ENCODE measurements around the gene MGAT2. TPM values are rescaled to one million over a fixed set of nuclear protein-coding genes. Genes with fewer than 3 reads are reported as not detected.
A peak's percentile ranks its signal among the peaks of the same experiment; 100 is the strongest.
"Not testable (repeated sequence)": the region's sequence is repeated elsewhere in the genome, so short reads cannot be mapped to it uniquely, and the experiment has no call there.

The MGAT2 gene
- total RNA-seq, 4 donors from 2014 or later: 13.9 to 28.0 (median 19.7) TPM

GRCh38 chr14:49654511-49654910 is 33.9 kb downstream of the MGAT2 start:
- Histone ChIP-seq H3K4me3 (no peak overlapping the region), H3K4me1 (peaks cover 0 to 25% (median 3%) of the 10 kb centered on the region in 3 donors), H3K27me3 (no peaks in the 10 kb centered on the region), H3K9me3 (no peaks in the 10 kb centered on the region), H3K36me3 (no peaks in the 10 kb centered on the region), H3K27ac (no peak overlapping the region)
- TF ChIP-seq POLR2A (IDR thresholded peaks at IDR 0.05) (no peak), CTCF (IDR thresholded peaks at IDR 0.05) (no peak)
- intact Hi-C loops (cut with DNase I): no loop called here
- 92 to 93% methylated on average over 3 of the region's 3 CpGs for WGBS, 2 donors
- no peak for DNase-seq

DNA sequence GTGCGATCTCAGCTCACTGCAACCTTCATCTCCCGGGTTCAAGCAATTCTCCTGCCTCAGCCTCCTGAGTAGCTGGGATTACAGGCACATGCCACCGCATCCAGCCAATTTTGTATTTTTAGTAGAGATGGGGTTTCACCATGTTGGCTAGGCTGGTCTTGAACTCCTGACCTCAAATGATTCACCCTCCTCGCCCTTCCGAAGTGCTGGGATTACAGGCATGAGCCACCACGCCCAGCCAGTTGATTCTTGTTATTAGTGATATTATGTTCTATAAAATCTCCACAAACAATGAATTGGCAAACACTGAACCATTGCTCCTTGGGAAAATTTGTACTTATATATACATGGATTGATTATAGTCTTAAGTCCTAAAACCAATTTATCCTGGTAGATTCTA is 36.9 kb downstream of the MGAT2 start:
- DNase-seq, H3K27me3 ChIP-seq: not testable (repeated sequence)
- 49 to 78% methylated on average over 6 of the region's 6 CpGs for WGBS, 2 donors

GRCh38 chr14:49659526-49660455 is 39.2 kb downstream of the MGAT2 start:
- Histone ChIP-seq H3K27me3 (no peaks in the 10 kb centered on the region), H3K4me3 (no peak overlapping the region), H3K9me3 (no peaks in the 10 kb centered on the region), H3K36me3 (no peaks in the 10 kb centered on the region), H3K4me1 (peaks cover 0 to 35% (median 3%) of the 10 kb centered on the region in 3 donors), H3K27ac (peak overlapping the region in 3 of 4 donors; percentile 25 to 62 (median 40))
- DNase-seq: no peak
- TF ChIP-seq POLR2A (IDR thresholded peaks at IDR 0.05) (no peak), CTCF (IDR thresholded peaks at IDR 0.05) (no peak)
- 61 to 86% methylated on average over 2 of the region's 2 CpGs for WGBS, 2 donors
- intact Hi-C loops (cut with DNase I): no loop called here

More for the DNA sequence above, 36.9 kb downstream of the MGAT2 start:
- intact Hi-C loops (cut with DNase I); H3K9me3 ChIP-seq; H3K4me3 ChIP-seq; H3K36me3 ChIP-seq: not testable (repeated sequence)
- Histone ChIP-seq H3K27ac (peak overlapping the region in 1 of 4 donors; percentile 62), H3K4me1 (peaks cover 0 to 35% (median 3%) of the 10 kb centered on the region in 3 donors)

DNA sequence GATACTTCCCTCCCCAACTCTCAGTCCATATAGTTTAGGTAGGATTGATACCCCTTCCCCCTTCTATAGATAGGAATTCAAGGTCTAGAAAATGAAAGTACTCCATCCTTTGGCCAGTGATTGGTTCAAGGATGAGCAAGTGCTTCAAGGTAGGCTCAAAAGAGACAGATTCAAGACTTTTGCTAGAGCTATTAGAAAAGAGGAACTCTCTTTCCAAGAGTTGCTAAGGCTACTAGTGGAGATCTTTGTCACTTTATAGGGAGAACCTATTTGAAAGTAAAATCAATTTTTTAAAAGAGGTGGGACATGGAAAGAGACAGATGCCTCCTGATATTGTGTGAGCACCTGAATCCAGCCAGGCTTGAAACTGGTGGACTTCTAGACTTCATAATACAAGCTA is 49.9 kb downstream of the MGAT2 start:
- intact Hi-C loops (cut with DNase I): no loop called here
- no peak for TF ChIP-seq CTCF (IDR thresholded peaks at IDR 0.05)
- TF ChIP-seq POLR2A (IDR thresholded peaks at IDR 0.05): no peak
- Histone ChIP-seq H3K4me3 (no peak overlapping the region), H3K27me3 (no peaks in the 10 kb centered on the region), H3K4me1 (no peaks in the 10 kb centered on the region), H3K9me3 (no peaks in the 10 kb centered on the region), H3K36me3 (no peaks in the 10 kb centered on the region), H3K27ac (no peak overlapping the region)
- no peak for DNase-seq

Small RNA genes within 50 kb of the gene (small RNA-seq; reads per million reads assigned to genes)
- gene AL139099.3: 0 reads per million in 4 donors
- gene AL139099.4: 0 reads per million in 4 donors
- gene RF00019: 0 reads per million in 4 donors

Other genes starting within 250 kb of the MGAT2 start
- over 10,000 TPM in 1 of 4 donors, 1,000 to 10,000 TPM in 2, 100 to 1,000 TPM in 1; 911 to 13,326 (median 8,997) TPM for gene RPS29, start 34.4 kb upstream of the MGAT2 start, total RNA-seq
- 10 to 100 TPM in 2 of 4 donors, 1 to 10 TPM in 2; 5.5 to 19.8 (median 12.8) TPM for gene LRR1, start 21.9 kb upstream of the MGAT2 start, total RNA-seq
- 100 to 1,000 TPM; 188 to 260 (median 211) TPM for gene RPL36AL, start 173 bp upstream of the MGAT2 start, total RNA-seq
- gene DNAAF2, start 14.4 kb downstream of the MGAT2 start, total RNA-seq: 10 to 100 TPM in 2 of 4 donors, 1 to 10 TPM in 2; 5.0 to 11.6 (median 9.6) TPM
- 10 to 100 TPM in 2 of 4 donors, 1 to 10 TPM in 2; 7.9 to 23.5 (median 13.2) TPM for gene POLE2, start 67.4 kb downstream of the MGAT2 start, total RNA-seq
- gene KLHDC1, start 72.3 kb downstream of the MGAT2 start, total RNA-seq: 1 to 10 TPM in 3 of 4 donors, under 1 TPM in 1; 0.97 to 6.5 (median 3.2) TPM
- gene KLHDC2, start 147.4 kb downstream of the MGAT2 start, total RNA-seq: 10 to 100 TPM; 21.1 to 56.1 (median 41.5) TPM
- 10 to 100 TPM; 36.4 to 89.8 (median 59.9) TPM for gene NEMF, start 232.0 kb downstream of the MGAT2 start, total RNA-seq

Data from esophagus squamous epithelium (tissue), 5 donors.